GM18508 (cell line): ENCODE data around the gene LPIN3.

Experiments used
- ATAC-seq: cut with Tn5 transposase; IDR thresholded peaks from one replicate; pipeline ENCODE4 v1.9.1; 2021; ENCODE audit warnings: moderate number of reproducible peaks; ENCODE audit not compliant: insufficient read depth, unreplicated experiment

The LPIN3 gene

GRCh38 chr20:41364236-41364855, 23.7 kb downstream of the LPIN3 start:
- no peak for ATAC-seq

- ATAC-seq, result no peak
These were observed 24.5 kb downstream of the LPIN3 start for GRCh38 chr20:41364967-41365765.

- ATAC-seq, result no peak
These were observed 25.3 kb downstream of the LPIN3 start for GRCh38 chr20:41365777-41366545.

GRCh38 chr20:41366546-41367392, 26.1 kb downstream of the LPIN3 start, which contains the start of gene EMILIN3:
Gene EMILIN3 (minus strand): TSS chr20:41366818. CDS start chr20:41366634, 184 bp downstream.
- no peak for ATAC-seq

GRCh38 chr20:41367393-41367695, 26.7 kb downstream of the LPIN3 start:
- ATAC-seq, result no peak

- ATAC-seq, result no peak
These were observed 27.3 kb downstream of the LPIN3 start for GRCh38 chr20:41367956-41368355.

GRCh38 chr20:41369673-41370072, 29.1 kb downstream of the LPIN3 start:
- ATAC-seq, result no peak

GRCh38 chr20:41370176-41370575, 29.6 kb downstream of the LPIN3 start:
- ATAC-seq, result no peak

GRCh38 chr20:41371371-41371770, 30.8 kb downstream of the LPIN3 start:
- ATAC-seq, result no peak

GRCh38 chr20:41373251-41373783, 32.7 kb downstream of the LPIN3 start:
- ATAC-seq, result no peak

- no peak for ATAC-seq
These were observed 33.6 kb downstream of the LPIN3 start for GRCh38 chr20:41373931-41374920.

- no peak for ATAC-seq
These were observed 35.2 kb downstream of the LPIN3 start for GRCh38 chr20:41375846-41376245.

GRCh38 chr20:41376349-41376748, 35.7 kb downstream of the LPIN3 start:
- ATAC-seq, result no peak

- no peak for ATAC-seq
These were observed 36.7 kb downstream of the LPIN3 start for GRCh38 chr20:41377275-41377674.

- ATAC-seq, result no peak
These were observed 38.9 kb downstream of the LPIN3 start for GRCh38 chr20:41379551-41379950.

GRCh38 chr20:41380551-41381193, 40.1 kb downstream of the LPIN3 start:
- no peak for ATAC-seq

- no peak for ATAC-seq
These were observed 42.2 kb downstream of the LPIN3 start for GRCh38 chr20:41382791-41383305.
